Gastroesophageal sphincter (tissue), 3 donors: ENCODE measurements around the gene PATE2.

Source experiments
- POLR2A ChIP-seq, 2 donors: fragments of 450-650 bp; IDR thresholded peaks; one replicate each; pipeline ENCODE4 v1.6.1; 2017; ENCODE audit warnings: antibody characterized with exemption in 2 of 2, mild to moderate bottlenecking in 2 of 2, moderate library complexity in 1 of 2
- TF ChIP-seq, protein P1 (sequence below), 4 experiments: fragments of 200-600 bp in 2 of 4; fragments of 450-650 bp in 2 of 4; sonication (generic) in 1 of 4; IDR thresholded peaks; one replicate each; pipeline ENCODE4 v1.5.1; 2017 to 2019; ENCODE audit warnings: antibody characterized with exemption in 4 of 4, mild to moderate bottlenecking in 2 of 4, moderate library complexity in 2 of 4

- TF ChIP-seq, protein P1, sequence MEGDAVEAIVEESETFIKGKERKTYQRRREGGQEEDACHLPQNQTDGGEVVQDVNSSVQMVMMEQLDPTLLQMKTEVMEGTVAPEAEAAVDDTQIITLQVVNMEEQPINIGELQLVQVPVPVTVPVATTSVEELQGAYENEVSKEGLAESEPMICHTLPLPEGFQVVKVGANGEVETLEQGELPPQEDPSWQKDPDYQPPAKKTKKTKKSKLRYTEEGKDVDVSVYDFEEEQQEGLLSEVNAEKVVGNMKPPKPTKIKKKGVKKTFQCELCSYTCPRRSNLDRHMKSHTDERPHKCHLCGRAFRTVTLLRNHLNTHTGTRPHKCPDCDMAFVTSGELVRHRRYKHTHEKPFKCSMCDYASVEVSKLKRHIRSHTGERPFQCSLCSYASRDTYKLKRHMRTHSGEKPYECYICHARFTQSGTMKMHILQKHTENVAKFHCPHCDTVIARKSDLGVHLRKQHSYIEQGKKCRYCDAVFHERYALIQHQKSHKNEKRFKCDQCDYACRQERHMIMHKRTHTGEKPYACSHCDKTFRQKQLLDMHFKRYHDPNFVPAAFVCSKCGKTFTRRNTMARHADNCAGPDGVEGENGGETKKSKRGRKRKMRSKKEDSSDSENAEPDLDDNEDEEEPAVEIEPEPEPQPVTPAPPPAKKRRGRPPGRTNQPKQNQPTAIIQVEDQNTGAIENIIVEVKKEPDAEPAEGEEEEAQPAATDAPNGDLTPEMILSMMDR (IDR thresholded peaks at IDR 0.05): no peak
- TF ChIP-seq POLR2A (IDR thresholded peaks at IDR 0.05): no peak
Observed at GRCh38 chr11:125777309-125777708, 1.3 kb downstream of the PATE2 start.
